Skin of body (tissue), 2 donors: ENCODE measurements around the gene OSCP1. TPM values are rescaled to one million over a fixed set of nuclear protein-coding genes. Genes with fewer than 3 reads are reported as not detected.

Source experiments
- DNase-seq: peaks from one replicate; lab custom pipeline; 2025; lab: John Stamatoyannopoulos, UW
- total RNA-seq: library from RNA; depleted of rRNA; stranded (reverse); fragments of >200 nt; gene quantifications from one replicate; pipeline ENCODE4 v1.2.3, GENCODE V29; 2014

OSCP1 gene
- total RNA-seq, 1 donor from 2014 or later = 10.4 TPM

DNA sequence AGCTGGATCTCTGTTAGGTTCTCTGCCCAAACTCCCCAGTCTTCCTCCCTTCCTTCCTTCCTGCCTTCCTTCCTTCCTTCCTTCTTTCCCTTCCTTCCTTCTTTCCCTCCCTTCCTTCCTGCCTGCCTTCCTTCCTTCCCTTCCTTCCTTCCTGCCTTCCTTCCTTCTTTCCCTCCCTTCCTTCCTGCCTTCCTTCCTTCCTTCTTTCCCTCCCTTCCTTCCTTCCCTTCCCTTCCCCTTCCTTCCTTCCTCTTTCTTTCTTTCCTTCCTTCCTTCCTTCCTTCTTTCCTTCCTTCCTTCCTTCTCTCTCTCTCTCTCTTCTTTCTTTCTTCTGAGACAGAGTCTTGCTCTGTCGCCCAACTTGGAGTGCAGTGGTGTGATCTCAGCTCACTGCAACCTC, 43.8 kb downstream of the OSCP1 start:
- DNase-seq = no peak

GRCh38 chr1:36402504-36402890, 47.8 kb downstream of the OSCP1 start:
- DNase-seq = no peak

- no peak for DNase-seq
Observed at GRCh38 chr1:36401602-36402503, 48.4 kb downstream of the OSCP1 start.

DNA sequence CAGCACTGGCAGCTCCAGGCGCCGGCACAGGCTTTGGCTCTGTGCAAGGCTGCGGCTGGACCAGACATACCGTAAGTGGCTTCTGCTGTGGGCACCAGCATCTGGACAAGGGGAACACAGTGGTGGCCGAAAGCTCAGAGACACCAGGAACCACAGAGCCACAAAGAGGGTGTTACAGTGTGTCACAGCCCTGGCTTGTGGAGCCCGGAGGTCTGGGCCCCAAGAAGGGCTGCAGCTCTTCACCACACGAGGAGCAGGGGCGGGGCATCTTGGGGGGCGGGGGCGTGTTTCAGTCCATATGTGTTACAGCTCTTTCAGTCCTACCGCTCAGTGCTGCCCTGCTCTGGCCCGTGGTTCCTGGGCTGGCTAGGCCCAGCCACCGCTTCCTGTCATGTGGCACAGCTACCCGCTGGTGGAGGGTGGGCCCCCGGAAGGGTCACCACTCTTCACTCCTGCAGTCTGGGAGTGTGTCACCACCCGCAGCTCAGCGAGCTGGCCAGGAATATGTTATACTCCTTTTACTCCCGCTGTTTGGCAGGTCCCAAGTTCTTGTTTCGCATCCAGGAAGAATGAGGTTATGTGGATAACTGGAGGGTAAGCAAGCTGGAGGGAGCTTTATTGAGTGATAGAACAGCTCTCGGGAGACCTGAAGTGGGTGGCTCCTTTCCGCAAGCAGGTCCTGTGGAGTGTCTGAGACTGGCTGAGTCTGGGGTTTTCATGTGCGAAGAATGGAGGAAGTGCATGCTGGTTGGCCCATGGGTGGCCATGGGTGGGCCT, 49.2 kb downstream of the OSCP1 start:
- no peak for DNase-seq

DNA sequence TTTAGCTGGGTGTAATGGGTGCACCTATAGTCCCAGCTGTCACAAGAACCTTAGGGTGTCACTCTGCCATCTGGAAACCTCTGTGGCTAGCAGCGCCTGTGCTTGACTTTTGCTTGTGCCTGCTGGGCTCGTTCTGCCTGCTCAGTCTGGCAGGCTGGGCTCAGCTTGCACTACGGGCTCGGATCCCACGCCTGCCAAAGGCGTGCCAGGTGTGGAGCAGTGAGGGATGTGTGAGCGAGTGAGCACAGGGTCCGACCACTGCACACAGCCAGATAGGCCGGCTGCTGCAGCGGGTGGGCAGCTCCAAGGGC, 49.8 kb downstream of the OSCP1 start:
- DNase-seq = no peak

DNA sequence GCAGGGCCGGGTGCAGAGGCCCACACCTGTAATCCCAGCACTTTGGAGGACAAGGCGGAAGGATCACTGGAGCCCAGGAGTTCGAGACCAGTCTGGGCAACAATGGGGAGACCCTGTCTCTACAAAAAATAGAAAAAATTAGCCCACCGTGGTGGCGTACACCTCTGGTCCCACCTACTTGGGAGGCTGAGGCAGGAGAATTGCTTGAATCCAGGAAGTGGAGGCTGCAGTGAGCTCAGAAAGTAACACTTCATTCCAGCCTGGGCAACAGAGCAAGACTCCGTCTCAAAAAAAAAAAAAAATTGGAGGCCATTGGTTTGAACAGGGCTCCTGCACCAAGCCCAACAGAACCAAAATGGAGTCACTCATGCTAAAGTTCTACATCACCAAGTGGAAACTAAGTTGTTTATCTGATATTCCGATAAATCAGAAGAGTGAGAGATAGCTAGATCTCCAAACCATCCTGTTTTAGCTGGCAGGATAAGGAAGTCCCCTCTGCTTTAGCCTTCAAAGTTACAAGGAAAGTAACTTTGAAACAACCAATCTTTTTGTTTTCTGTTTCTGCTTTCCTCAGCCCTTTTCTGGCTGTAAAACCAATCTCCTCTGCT, 51.8 kb downstream of the OSCP1 start:
- DNase-seq = no peak

- peak; percentile 87 for DNase-seq
Observed at GRCh38 chr1:36397378-36398230, 52.6 kb downstream of the OSCP1 start, which contains the start of gene LSM10. TSS of gene LSM10 (minus strand) at chr1:36397908. CDS start at chr1:36394129, 3,779 bp downstream.

- DNase-seq = peak; percentile 32
Observed at GRCh38 chr1:36397083-36397377, 53.2 kb downstream of the OSCP1 start.

DNA sequence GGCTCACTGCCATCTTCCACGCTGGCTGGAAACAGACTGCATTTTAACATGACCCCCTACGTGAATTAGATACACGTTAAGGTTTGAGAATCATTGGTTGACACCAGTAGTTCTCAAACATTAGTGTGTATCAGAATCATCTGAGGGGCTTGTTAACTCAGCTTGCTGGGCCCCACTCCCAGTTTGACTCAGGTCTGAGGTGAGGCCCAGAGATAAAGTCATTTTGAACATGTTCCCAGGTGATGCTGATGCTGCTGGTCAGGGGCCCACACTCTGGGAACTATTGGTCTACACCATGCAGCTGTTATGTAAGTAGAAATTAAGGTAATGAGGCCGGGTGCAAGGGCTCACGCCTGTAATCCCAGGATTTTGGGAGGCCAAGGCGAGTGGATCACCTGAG, 53.9 kb downstream of the OSCP1 start:
- no peak for DNase-seq

DNA sequence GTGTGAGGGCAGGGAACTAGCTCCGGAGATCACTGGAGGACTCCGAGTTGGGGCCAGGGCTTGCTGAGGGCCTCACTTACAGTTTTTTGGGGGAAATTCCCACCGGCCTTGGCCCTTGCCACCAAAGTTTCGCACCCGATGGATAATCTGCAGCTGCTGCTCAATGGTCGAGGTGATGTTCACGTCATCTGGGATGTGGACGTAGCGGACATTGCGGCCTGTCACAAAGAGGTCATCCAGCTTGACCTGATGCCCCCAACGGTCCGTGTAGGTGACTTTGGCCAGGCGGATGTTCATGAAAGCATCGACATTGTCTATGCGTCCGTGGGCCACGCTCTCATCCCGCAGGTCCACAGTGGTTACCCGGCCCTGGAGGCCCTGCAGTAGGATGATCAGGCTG, 56.6 kb downstream of the OSCP1 start:
- DNase-seq = no peak

- DNase-seq = no peak
Observed at GRCh38 chr1:36392836-36393235, 57.4 kb downstream of the OSCP1 start.

DNA sequence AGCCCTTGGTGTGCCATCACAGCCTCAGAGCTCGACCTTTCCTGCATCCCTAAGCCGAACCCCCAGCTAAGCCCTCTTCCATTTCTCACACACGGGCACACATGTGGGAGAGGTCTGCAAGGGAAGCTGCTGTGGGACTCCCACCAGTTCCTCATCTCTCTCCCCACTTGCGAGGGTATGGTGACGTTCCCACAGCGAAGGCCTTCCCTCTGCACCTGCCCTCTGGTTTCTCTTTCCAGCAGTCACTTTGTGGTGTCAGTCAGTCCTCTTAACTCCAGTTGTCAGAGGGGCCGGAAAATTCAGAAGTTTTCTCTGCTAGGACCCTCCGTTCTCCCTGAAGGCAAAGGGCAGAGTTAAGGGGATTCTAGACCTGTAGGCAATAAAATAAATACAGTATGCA, 59.0 kb downstream of the OSCP1 start:
- no peak for DNase-seq

DNA sequence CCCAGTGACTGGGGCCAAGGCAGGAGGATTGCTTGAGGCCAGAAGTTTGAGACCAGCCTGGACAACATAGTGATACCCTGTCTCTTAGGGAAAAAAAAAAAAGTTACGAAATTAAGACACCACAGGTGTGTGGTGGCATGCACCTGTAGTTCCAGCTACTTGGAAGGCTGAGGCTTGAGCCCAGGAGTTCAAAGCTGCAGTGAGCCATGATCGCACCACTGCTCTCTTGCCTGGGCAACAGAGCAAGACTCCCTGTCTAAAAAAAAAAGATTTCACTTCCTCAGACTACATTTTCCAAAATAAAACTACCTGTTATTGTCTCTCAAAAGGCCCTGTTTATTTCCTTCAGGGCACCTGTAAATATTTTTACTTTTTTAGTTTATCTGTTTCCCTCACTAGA, 59.8 kb downstream of the OSCP1 start:
- no peak for DNase-seq

GRCh38 chr1:36389999-36390398, 60.3 kb downstream of the OSCP1 start:
- no peak for DNase-seq

- no peak for DNase-seq
Observed at GRCh38 chr1:36389261-36389660, 61.0 kb downstream of the OSCP1 start.

DNA sequence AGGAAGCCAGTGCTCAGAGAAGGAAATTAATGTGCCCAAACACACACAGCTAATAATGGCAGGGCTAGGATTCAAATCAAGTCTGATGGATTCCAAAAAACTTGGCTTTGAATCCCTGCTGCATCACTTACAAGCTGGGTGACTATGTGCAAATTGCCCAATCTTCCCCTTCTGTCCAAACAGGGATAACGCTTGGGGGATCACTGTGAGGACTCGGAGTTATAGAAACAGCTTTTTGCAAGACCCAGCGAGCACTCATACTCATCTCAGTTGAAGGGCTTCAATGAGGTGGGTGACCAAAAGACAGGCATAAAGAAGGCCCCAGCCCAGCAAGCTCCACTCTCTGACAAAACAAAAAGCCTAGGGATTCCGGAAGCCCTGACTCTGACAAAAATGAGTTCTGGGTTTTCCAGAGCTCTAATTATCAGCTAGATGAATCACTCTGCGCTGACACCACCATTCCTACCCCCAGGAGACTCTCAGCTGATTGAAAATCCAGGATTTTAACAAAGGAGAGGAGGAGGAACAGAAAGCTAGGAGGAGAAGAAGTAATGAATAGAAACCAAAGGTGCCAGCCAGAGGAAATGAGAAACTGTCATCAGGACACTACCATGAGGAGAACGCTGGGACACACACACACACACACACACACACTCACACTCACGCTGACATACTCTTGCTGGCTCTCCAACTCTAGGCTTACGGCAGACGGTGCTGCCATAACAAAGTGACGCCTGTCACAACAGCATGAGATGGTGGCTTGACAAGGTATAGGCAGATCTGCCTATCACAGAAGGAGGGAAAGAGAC, 62.9 kb downstream of the OSCP1 start:
- DNase-seq = peak; percentile 51

- peak; percentile 94 for DNase-seq
Observed at GRCh38 chr1:36386265-36387140, 63.7 kb downstream of the OSCP1 start.

DNA sequence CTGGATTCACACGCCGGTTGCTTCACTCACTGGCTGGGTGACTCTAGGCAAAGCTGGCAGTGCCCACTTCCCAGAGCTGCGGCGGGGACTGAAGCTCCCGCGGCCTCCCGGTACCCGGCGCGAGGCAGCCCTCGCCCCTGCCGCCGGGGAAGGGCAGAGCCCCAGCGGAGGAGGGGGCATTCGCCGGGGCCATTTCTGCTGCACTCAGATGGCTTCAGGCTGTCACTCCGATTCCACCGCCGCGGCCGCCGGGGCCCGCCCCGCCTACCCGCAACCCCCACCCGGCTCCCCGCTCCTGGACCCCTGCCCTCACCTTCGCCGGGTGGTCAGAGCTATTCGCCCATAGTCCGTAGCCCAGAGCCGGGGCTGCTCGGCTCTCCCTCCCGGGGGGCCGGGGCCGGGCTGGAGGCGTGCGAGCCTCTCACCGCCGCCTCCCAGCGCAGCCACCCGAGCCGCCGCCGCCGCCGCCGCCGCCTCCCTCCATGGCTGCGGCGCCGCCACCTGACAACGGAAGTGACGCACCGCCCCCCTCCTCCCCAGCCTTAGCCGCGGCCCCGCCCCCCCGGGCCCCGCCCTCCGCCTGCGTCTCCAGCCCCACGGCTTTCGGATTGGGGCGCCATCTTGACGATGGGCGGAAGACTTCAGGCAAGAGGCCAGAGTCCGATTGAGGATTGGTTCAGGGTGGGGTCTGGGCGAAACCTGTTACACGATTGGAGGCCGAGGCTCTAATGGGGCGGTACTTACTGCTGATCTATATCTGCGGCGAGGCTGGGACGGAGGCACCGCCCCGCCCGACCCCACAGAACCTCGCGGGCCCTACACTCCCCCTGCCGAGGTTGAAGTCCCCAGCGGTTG, 64.6 kb downstream of the OSCP1 start, which contains the start of gene STK40:
STK40 (minus strand) TSS at position 515 of the 855 bp plus-strand sequence. CDS start 24,592 bp downstream, outside the sequence.
- peak; percentile 99 for DNase-seq
